Measurements from ENCODE around the gene PMIS2.

Gene PMIS2

GRCh38 chr19:35566738-35567137 is 19.2 kb upstream of the PMIS2 start:
- TF ChIP-seq CTCF (IDR thresholded peaks at IDR 0.05; ENCODE audit: borderline replicate concordance, control extremely low read depth, extremely low read depth, insufficient read depth, missing control alignments): no peak
- in situ Hi-C loops (cut with MboI; ENCODE audit: low sequenced_read_pairs, unreplicated experiment): no loop called here
- no peak for DNase-seq (ENCODE audit: low spot score)

- DNase-seq (ENCODE audit: low spot score): no peak
- in situ Hi-C loops (cut with MboI; ENCODE audit: low sequenced_read_pairs, unreplicated experiment): no loop called here
- TF ChIP-seq CTCF (IDR thresholded peaks at IDR 0.05; ENCODE audit: borderline replicate concordance, control extremely low read depth, extremely low read depth, insufficient read depth, missing control alignments): no peak
Observed at GRCh38 chr19:35569281-35569781, 16.6 kb upstream of the PMIS2 start.

DNA sequence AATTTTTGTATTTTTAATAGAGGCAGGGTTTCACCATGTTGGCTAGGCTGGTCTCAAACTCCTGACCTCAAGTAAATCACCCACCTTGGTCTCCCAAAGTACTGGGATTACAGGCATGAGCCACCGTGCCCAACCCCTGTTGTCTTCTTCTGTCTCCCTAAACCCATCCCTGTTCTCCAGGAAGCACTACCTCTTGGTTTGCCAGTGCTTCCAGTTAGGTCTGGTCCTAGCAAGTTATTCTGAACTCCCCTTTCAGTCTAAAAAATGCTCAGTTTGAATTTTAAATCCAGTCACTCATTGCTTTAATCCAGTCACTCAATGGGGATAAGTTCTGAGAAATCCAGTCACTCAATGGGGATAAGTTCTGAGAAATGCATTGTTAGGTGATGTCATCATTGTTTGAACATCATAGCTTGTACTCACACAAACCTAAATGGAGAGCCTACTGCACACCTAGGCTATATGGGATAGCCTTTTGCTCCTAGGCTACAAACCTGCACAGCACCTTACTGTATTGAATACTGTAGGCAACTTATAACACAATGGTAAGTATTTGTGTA is 14.5 kb upstream of the PMIS2 start:
- DNase-seq (ENCODE audit: low spot score): no peak
- in situ Hi-C loops (cut with MboI; ENCODE audit: low sequenced_read_pairs, unreplicated experiment): no loop called here
- no peak for TF ChIP-seq CTCF (IDR thresholded peaks at IDR 0.05; ENCODE audit: borderline replicate concordance, control extremely low read depth, extremely low read depth, insufficient read depth, missing control alignments)

- no peak for TF ChIP-seq CTCF (IDR thresholded peaks at IDR 0.05; ENCODE audit: borderline replicate concordance, control extremely low read depth, extremely low read depth, insufficient read depth, missing control alignments)
- DNase-seq (ENCODE audit: low spot score): no peak
Observed at GRCh38 chr19:35577918-35578317, 8.1 kb upstream of the PMIS2 start.

DNA sequence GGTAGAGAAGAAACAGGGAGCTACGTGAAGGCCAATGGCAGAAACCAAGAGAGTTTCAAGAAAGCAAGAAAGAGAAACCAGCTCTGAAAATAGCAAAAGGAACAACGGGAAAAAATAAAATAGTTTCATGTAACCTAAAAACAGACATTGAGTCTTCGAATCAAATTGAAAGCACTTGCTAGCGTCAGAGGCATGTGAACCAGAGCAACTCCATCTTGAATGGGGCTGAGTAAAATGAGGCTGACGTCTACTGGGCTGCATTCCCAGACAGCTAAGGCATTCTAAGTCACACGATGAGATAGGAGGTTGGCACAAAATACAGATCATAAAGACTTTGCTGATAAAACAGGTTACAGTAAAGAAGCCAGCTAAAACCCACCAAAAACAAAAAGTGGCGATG is 7.3 kb upstream of the PMIS2 start:
- DNase-seq (ENCODE audit: low spot score): no peak
- TF ChIP-seq CTCF (IDR thresholded peaks at IDR 0.05; ENCODE audit: borderline replicate concordance, control extremely low read depth, extremely low read depth, insufficient read depth, missing control alignments): no peak
- in situ Hi-C loops (cut with MboI; ENCODE audit: low sequenced_read_pairs, unreplicated experiment): no loop called here

More at GRCh38 chr19:35577918-35578317, 8.1 kb upstream of the PMIS2 start:
- in situ Hi-C loops (cut with MboI; ENCODE audit: low sequenced_read_pairs, unreplicated experiment): no loop called here

DNA sequence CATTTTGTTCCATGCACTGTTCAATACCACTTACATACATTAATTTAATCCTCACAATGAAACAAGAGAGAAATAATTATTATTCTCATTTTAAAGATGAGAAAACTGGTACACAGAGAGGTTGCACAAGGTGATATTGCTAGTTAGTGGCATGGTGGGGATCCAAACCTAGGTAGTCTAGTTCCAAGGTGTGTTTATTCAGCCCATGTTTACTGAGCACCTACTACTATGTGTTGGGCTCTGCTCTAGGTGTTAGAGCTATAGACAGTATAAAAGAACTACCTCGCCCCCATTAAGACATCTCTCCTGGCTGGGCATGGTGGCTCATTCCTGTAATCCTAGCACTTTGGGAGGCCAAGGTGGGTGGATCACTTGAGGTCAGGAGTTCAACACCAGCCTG is 3.2 kb upstream of the PMIS2 start:
- DNase-seq (ENCODE audit: low spot score): no peak
- in situ Hi-C loops (cut with MboI; ENCODE audit: low sequenced_read_pairs, unreplicated experiment): no loop called here
- TF ChIP-seq CTCF (IDR thresholded peaks at IDR 0.05; ENCODE audit: borderline replicate concordance, control extremely low read depth, extremely low read depth, insufficient read depth, missing control alignments): no peak

Measured in GM13976 (cell line).